Measurements from ENCODE around the gene FKBP1A. TPM values are rescaled to one million over a fixed set of nuclear protein-coding genes. Genes with fewer than 3 reads are reported as not detected.

The FKBP1A gene
- total RNA-seq, 2 experiments from 2014 or later: 259 to 282 TPM

DNA sequence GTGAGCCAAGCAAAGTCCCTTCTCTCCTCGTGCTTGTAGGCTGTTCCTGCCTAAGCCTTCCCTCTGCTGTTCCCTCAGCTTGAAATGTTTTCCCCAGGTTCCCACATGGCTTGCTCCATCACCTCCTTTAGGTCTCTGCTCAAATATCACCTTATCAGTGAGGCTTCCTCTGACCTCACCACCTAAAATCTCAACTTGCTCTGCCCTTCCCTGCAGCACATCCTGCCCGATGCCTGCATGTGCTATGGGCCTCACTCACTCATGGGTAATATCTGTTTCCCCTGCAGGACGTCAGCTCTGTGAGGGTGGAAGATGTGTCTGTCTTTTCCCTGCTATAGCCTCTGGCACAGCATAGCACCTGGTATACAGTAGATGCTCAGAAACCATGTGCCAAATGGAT, 29.9 kb upstream of the FKBP1A start:
- peaks cover 9% of the 10 kb centered on the region for H3K4me1 Mint-ChIP-seq (ENCODE audit: low read depth)
- peaks cover 4% of the 10 kb centered on the region for H3K27me3 Mint-ChIP-seq
- CTCF ChIA-PET: interaction anchor here (1.6 kb wide), 1 partner anchor 44 kb away, joined by 4 read pairs; the partner anchor contains the start of gene NSFL1C
- peaks cover 13% of the 10 kb centered on the region for H3K9me3 Mint-ChIP-seq
- POLR2A ChIA-PET: no interaction called here
- H3K4me3 Mint-ChIP-seq: no peak overlapping the region
- TF ChIP-seq, protein P1, sequence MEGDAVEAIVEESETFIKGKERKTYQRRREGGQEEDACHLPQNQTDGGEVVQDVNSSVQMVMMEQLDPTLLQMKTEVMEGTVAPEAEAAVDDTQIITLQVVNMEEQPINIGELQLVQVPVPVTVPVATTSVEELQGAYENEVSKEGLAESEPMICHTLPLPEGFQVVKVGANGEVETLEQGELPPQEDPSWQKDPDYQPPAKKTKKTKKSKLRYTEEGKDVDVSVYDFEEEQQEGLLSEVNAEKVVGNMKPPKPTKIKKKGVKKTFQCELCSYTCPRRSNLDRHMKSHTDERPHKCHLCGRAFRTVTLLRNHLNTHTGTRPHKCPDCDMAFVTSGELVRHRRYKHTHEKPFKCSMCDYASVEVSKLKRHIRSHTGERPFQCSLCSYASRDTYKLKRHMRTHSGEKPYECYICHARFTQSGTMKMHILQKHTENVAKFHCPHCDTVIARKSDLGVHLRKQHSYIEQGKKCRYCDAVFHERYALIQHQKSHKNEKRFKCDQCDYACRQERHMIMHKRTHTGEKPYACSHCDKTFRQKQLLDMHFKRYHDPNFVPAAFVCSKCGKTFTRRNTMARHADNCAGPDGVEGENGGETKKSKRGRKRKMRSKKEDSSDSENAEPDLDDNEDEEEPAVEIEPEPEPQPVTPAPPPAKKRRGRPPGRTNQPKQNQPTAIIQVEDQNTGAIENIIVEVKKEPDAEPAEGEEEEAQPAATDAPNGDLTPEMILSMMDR (IDR thresholded peaks at IDR 0.05): no peak
- DNase-seq: no peak
- no peak for ATAC-seq
- intact Hi-C loops (cut with micrococcal nuclease): no loop called here
- no peak overlapping the region for H3K27ac Mint-ChIP-seq
- no peaks in the 10 kb centered on the region for H3K36me3 Mint-ChIP-seq (ENCODE audit: low read depth)

DNA sequence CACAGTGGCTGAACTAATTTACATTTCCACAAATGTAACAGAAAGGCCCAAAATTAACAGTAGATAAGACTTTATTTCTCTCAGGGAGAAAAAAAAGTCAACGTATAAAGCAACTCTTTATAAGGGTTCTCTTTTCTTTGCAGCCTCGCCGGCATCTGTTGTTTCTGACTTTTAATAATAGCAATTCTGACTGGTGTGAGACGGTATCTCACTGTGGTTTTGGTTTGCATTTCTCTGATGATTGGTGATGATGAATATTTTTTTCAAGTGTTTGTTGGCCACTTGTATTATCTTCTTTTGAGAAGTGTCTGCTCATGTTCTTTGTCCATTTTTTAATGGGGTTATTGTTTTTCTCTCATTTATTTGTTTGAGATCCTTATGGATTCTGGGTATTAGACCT, 27.2 kb upstream of the FKBP1A start:
- no peaks in the 10 kb centered on the region for H3K36me3 Mint-ChIP-seq (ENCODE audit: low read depth)
- peaks cover 4% of the 10 kb centered on the region for H3K27me3 Mint-ChIP-seq
- DNase-seq (no peak), ATAC-seq (no peak)
- ChIA-PET POLR2A (no interaction called here), CTCF (interaction anchor here (0.6 kb wide), 1 partner anchor 16 kb away, joined by 3 read pairs; no protein-coding TSS in a partner anchor)
- peaks cover 8% of the 10 kb centered on the region for H3K4me1 Mint-ChIP-seq (ENCODE audit: low read depth)
- no peak overlapping the region for H3K4me3 Mint-ChIP-seq
- H3K9me3 Mint-ChIP-seq: peaks cover 13% of the 10 kb centered on the region
- TF ChIP-seq, protein P1 (IDR thresholded peaks at IDR 0.05): no peak
- intact Hi-C loops (cut with micrococcal nuclease): no loop called here
- no peak overlapping the region for H3K27ac Mint-ChIP-seq

DNA sequence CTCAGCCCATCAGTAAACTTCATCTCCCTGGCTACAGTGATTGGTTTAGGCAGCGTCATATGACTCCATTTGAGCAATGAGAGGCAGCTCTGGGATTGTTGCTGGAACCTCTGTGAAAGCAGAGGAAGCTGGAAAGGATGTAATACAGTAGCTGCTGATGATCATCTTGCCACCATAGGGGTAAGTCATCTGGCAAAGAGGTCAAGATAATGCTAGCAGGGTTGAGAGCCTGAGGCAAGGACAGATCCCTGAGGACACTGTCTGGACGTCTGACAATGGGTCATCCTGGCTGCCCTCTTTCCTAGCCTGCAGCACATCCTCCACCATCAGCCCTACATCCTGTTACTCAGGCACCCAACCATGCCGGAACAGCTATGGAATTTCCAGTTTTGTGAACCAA, 25.5 kb upstream of the FKBP1A start:
- intact Hi-C loops (cut with micrococcal nuclease): no loop called here
- CTCF ChIA-PET: interaction anchor here (1.0 to 1.9 kb wide), 2 partner anchors 10 to 85 kb away, joined by 3 to 6 read pairs; no protein-coding TSS in a partner anchor
- Mint-ChIP-seq H3K27me3 (peaks cover 4% of the 10 kb centered on the region), H3K4me3 (no peak overlapping the region), H3K9me3 (peaks cover 13% of the 10 kb centered on the region), H3K27ac (no peak overlapping the region), H3K4me1 (ENCODE audit: low read depth) (peaks cover 8% of the 10 kb centered on the region), H3K36me3 (ENCODE audit: low read depth) (no peaks in the 10 kb centered on the region)
- POLR2A ChIA-PET: no interaction called here
- ATAC-seq (no peak), DNase-seq (no peak)
- TF ChIP-seq, protein P1 (IDR thresholded peaks at IDR 0.05): no peak

DNA sequence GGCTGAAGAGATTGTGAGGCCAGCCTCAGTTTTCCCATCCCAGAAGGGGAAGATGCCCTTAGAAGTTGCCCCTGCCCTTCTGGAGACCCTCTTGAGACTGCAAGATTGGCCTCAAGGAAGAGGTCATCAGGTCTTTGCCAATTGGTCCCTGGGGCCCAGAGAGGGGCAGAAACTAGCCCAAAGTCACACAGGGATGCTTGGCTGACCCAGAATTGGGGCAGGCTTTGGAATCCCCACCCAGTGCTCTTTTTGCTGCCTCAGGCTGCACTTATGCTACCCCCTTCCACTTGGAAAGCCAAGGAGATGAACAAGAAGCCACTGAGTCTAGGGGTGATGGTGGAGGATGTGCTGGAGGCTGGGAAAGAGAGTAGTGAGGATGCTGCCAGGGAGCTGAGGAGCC, 24.9 kb upstream of the FKBP1A start:
- DNase-seq (no peak), ATAC-seq (no peak)
- H3K36me3 Mint-ChIP-seq (ENCODE audit: low read depth): no peaks in the 10 kb centered on the region
- ChIA-PET POLR2A (no interaction called here), CTCF (interaction anchor here (1.9 kb wide), 1 partner anchor 86 kb away, joined by 6 read pairs; no protein-coding TSS in a partner anchor)
- H3K9me3 Mint-ChIP-seq: peaks cover 13% of the 10 kb centered on the region
- H3K4me3 Mint-ChIP-seq: no peak overlapping the region
- H3K27ac Mint-ChIP-seq: no peak overlapping the region
- TF ChIP-seq, protein P1 (IDR thresholded peaks at IDR 0.05): no peak
- peaks cover 4% of the 10 kb centered on the region for H3K27me3 Mint-ChIP-seq
- intact Hi-C loops (cut with micrococcal nuclease): no loop called here
- H3K4me1 Mint-ChIP-seq (ENCODE audit: low read depth): peaks cover 8% of the 10 kb centered on the region

DNA sequence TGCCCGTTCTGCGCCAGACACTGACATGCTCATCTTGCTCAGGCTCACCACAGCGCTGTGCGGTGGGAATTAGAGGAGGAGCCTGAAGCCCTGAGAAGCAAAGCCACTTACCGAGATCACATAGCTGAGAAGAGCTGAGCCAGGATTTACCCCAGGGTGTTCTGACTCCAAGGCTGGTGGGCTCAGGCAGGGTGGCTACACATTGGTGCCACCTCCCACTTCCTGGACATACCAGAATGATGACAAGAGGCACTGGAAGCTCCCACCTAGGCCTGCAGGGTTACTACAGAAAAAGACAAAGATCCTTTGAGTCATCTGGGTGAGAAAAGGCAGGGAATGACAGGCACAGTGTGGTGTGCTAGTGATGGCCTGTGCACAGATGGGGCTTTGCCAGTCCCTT, 24.4 kb upstream of the FKBP1A start:
- ATAC-seq: peak; percentile 37

More for the DNA sequence above, 24.4 kb upstream of the FKBP1A start:
- Mint-ChIP-seq H3K36me3 (ENCODE audit: low read depth) (no peaks in the 10 kb centered on the region), H3K4me1 (ENCODE audit: low read depth) (peaks cover 8% of the 10 kb centered on the region), H3K9me3 (peaks cover 13% of the 10 kb centered on the region), H3K4me3 (no peak overlapping the region), H3K27ac (no peak overlapping the region), H3K27me3 (peaks cover 3% of the 10 kb centered on the region)
- intact Hi-C loops (cut with micrococcal nuclease): no loop called here
- TF ChIP-seq, protein P1 (IDR thresholded peaks at IDR 0.05): no peak
- ChIA-PET CTCF (interaction anchor here (0.6 to 1.9 kb wide), 2 partner anchors 10 to 86 kb away, joined by 4 to 6 read pairs; no protein-coding TSS in a partner anchor), POLR2A (no interaction called here)
- DNase-seq: no peak

All from activated CD8-positive, alpha-beta T cell treated with anti-CD3 and anti-CD28 coated beads for 36 hours (primary cell).